Mononuclear cell (primary cell): Measurements from ENCODE around the gene CHPF. TPM values are rescaled to one million over a fixed set of nuclear protein-coding genes. Genes with fewer than 3 reads are reported as not detected.

Experiments
- H3K27me3 ChIP-seq: 2 replicates; pipeline ENCODE4 v1.6.0; 2011; ENCODE audit warnings: low read length, control low read depth; ENCODE audit not compliant: insufficient read depth
- H3K4me1 ChIP-seq: 2 replicates; pipeline ENCODE4 v1.5.1; 2011; ENCODE audit warnings: mild to moderate bottlenecking, low read length, control low read depth; ENCODE audit not compliant: insufficient read depth
- H3K4me3 ChIP-seq: 2 replicates; pipeline ENCODE4 v1.5.1; 2011; ENCODE audit warnings: mild to moderate bottlenecking, low read length, moderate library complexity
- H3K9me3 ChIP-seq: 2 replicates; pipeline ENCODE4 v1.5.1; 2011; ENCODE audit warnings: low read depth, mild to moderate bottlenecking, control low read depth, low read length
- total RNA-seq: library from RNA; depleted of rRNA; stranded (reverse); fragments of >200 nt; gene quantifications from one replicate; pipeline ENCODE4 v1.2.3, GENCODE V29; 2012

The CHPF gene
- total RNA-seq, 1 donor: 2.7 TPM

DNA sequence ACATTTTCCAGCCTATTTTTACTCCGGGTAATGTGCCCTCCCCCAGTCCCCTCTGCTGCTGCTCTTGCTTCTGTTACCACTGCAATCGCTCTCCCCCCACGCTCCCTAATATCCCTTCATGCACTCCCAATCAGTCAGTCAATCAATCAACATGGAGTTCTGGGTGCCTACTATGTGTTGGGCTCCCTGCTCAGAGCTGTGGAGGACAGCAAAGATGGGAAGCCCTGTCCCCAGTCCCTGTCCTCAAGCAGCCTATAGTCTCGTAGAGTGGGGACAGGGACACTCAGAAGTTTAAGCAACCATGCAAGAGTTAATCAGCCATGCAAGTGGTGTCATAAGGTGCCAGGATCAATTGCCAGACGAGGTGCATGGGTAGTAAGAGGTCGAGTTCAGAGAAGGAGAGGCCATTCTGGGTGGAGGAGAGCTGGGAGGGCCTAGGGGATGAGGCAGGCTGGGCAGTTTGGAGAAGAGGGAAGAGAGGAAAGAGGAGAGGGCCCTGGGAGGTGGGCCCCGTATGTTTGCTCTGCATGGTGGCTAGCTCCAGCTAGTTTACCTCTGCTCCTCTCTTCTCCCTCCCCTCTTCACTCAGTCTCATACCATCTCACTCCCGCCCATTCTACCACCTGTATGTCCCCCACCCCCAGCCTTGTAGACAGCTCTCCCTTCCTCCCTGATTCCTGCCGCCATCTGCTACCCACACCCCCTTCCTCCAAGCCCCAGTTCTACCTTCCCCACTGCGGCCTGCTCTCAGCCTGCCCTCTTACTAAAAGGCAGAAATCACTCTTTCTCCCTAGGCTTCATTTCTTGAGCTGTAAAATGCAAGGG lies 25.4 kb downstream of the CHPF start:
- Histone ChIP-seq H3K9me3 (no peaks in the 10 kb centered on the region), H3K4me3 (no peak overlapping the region), H3K4me1 (no peaks in the 10 kb centered on the region), H3K27me3 (peaks cover 36% of the 10 kb centered on the region)

DNA sequence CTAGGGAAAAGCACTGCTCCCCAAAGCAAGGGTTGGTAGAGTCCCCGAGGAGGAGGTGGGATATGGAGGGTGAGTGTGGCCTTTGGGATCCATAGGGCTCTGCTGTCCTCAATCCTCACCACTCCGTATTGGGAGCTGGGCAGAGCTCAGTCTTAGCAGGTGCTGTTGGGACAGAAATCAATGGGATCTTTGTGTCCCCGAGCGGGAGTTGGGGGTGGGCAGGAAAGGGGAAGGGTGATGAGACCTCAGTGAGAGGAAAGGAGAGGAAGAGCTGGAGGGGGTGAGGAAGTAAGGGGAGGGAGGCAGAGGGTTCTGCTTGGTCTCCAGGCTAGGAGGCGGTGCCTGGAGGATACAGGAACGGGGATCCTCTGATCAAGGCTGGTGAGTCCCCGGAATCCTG lies 26.7 kb downstream of the CHPF start:
- no peaks in the 10 kb centered on the region for H3K4me1 ChIP-seq
- H3K4me3 ChIP-seq: no peak overlapping the region
- H3K9me3 ChIP-seq: no peaks in the 10 kb centered on the region
- H3K27me3 ChIP-seq: peaks cover 40% of the 10 kb centered on the region

DNA sequence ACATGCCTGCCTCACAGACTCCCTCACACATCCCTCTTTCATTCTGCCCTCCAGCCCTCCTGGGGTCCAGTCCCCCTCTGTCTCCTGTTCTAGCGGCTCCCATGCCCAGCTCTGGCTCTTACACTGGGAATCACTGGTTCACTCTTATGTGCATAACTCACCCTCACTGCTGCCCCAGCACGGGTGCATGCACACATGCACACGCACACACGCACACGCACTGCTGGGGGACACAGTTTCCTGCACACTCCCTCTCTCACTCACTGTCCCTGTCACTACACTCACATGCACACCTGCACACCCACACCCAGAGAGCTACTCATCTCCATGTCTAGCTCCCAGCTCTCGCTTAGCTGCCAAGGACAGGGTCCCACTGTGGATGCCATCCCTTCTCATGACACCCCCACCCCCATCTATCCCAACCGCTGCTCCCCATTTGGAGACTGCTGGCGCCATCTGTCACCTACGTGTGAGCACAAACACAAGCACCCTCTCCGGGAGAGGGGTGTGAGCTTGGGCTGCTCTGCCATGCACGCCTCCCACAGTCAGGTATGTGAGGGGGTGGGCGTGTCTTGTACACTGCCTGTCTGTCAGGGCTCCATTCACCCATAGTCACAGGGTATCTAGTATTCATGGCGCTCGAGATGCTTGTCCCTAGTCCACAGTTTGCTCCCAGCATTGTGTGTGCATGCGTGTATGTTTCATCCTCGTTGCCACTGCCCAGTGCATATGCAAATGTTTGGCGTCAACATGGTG lies 27.6 kb downstream of the CHPF start:
- Histone ChIP-seq H3K4me3 (no peak overlapping the region), H3K9me3 (no peaks in the 10 kb centered on the region), H3K27me3 (peaks cover 36% of the 10 kb centered on the region), H3K4me1 (no peaks in the 10 kb centered on the region)

DNA sequence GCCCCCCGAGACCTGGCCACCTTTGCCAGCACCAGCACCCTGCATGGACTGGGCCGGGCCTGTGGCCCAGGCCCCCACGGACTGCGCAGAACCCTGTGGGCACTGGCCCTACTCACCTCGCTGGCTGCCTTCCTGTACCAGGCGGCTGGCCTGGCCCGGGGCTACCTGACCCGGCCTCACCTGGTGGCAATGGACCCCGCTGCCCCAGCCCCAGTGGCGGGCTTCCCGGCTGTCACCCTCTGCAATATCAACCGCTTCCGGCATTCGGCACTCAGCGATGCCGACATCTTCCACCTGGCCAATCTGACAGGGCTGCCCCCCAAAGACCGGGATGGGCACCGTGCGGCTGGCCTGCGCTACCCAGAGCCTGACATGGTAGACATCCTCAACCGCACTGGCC lies 28.8 kb downstream of the CHPF start:
- Histone ChIP-seq H3K4me3 (no peak overlapping the region), H3K27me3 (peaks cover 38% of the 10 kb centered on the region), H3K9me3 (no peaks in the 10 kb centered on the region), H3K4me1 (peaks cover 7% of the 10 kb centered on the region)

DNA sequence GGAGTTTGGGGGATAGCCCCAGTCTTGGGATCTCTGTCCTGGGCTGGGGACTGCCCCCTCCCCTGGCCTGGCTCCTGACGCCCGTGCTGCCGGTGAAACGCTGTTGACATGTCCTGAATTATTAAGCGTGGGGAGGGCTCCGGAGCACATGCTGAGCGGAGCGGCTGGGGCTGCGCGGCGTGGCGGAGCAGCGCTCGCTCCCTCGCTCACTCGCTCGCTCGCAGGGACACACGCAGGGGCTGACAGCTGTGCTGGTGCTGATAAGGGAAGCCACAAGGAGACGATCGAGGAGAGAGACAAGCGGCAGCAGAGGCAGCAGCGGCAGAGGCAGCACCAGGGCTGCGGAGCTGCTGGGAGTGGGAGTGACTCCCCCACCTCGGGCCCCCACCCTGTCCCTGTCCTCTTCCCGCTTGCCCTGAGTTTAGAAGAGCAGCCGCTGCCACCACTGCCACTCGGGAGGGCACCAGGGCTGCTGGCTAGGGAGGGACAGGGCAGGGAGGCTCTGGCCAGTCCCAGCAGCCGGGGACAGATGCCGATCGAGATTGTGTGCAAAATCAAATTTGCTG lies 29.3 kb downstream of the CHPF start, which contains the start of gene ASIC4:
TSS of gene ASIC4 (plus strand) at position 287 of the 566 bp plus-strand sequence. CDS start at position 530, 243 bp downstream.
- H3K27me3 ChIP-seq: peaks cover 42% of the 10 kb centered on the region
- H3K4me3 ChIP-seq: no peak within 1 kb of the TSS
- H3K4me1 ChIP-seq: peaks cover 11% of the 10 kb centered on the region
- H3K9me3 ChIP-seq: no peaks in the 10 kb centered on the region

DNA sequence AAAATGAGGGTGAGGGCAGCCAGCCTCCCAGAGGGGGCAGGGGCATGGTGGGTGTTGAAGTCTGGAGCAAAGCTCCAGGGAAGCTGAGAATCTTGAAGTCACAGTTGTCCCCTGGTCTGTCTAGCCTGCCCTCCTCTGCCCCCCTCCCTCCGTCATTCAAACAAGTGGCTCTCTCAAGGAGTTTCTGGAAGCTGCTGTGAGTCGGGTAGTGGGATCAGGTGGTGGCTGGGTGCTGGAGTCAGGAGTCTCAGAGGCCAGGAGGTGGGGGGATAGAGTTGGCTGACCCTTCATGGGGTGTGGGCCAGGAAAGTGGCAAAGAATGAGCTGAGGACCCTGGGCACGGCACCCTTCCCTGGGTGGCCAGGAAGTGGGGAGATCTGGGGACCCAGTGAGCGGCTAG lies 29.8 kb downstream of the CHPF start:
- H3K4me1 ChIP-seq: peaks cover 11% of the 10 kb centered on the region
- no peak overlapping the region for H3K4me3 ChIP-seq
- H3K27me3 ChIP-seq: peaks cover 42% of the 10 kb centered on the region
- no peaks in the 10 kb centered on the region for H3K9me3 ChIP-seq

DNA sequence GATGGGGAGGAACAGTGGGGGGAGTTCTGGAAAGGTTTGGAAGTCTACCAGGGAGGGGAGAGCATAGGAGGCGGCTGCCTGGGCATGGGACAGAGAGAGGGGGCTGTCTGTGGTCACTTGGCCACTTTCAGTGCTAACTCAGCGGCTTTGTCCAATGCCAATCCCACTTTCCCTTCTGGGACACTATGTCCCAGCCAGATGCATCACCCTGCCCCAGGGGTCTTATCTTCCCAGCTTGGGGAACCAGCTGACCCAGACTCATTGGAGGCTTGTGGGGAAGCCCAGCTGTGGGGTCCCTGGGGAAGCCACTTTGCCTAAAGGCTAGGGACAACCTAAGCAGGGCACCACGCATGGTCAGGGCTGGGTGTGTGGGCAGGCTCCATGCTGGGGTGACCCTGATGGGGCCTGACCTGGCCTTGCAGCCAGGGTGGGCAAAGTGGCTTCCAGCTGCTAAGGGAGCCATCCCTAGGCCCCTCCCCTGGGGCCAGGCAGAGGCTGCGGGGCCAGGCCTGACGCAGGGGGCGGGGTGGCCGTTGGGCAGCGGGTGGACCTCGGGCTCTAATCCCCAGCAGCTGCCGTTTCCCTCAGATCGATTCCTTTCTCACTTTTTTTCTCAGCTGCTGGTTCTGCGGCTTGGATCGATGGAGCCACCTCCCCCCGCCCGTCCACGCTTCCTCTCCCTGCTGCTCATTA lies 30.9 kb downstream of the CHPF start:
- Histone ChIP-seq H3K27me3 (peaks cover 42% of the 10 kb centered on the region), H3K4me3 (no peak overlapping the region), H3K9me3 (no peaks in the 10 kb centered on the region), H3K4me1 (peaks cover 11% of the 10 kb centered on the region)

DNA sequence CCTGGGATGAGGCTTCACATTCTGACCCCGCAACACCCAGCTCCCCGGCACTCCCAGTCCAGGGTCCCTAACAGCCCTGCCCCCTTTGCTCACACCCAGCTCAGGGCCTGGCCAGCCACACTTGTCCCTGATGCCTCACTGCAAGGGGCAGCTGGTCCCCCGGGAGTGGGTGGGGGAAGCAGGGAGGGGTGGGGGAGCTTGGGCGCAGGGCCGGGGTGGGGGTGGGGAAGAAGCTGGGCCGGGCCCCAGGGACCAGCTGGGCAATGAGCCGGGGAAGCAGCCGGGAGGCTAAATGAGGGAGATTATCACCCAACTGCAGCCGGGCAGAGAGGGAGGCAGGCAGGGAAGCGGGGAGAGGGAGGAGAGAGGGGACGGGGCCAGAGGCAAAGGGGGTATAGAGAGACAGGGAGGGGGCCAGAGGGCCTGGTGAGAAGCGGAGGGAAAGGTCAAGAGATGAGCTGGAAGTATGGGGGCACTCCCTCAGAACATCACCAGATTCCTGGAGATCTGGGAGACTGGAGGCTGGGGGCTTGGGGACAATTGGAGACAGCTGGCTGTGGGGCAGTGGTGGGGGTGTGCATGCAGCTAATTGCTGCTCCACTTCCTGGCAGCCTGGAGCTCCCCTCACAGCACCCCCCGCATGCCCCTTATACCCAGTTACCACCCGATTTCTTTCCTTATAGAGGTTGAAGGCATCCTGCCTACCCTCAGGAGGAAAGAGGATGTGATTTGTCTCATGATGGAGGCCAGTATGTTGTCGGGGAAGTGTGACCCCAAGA lies 31.9 kb downstream of the CHPF start:
- Histone ChIP-seq H3K4me3 (no peak overlapping the region), H3K4me1 (peaks cover 11% of the 10 kb centered on the region), H3K27me3 (peaks cover 42% of the 10 kb centered on the region), H3K9me3 (no peaks in the 10 kb centered on the region)

DNA sequence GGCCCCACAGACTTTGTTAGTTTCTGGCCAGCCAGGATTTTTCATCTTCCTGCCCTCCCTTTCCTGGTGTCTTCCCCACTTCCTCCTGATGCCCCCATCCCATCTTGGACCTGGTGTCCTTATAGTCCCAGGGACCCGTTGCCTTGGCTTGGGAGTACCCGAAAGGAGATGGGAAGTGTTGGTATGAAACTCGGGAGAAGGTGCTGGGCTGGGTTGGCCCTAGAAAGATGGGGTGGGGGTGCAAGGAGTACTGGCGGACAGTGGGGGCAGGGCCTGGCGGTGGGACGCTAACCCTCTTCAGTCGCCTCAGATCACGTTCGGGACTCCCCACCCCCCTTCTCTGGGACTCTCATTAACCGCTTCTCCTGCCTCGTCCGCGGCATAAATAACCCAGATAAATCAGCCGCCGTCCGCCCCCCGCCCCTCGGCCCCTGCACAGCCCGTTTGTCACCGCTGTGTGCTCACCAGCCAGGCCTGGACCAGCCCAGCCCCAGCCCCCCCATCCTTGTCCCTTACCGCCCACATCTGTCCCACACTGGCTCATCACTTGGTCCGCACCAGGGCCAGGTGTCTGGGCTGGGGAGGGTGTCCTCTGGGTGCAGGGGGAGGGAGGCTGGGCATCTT lies 33.0 kb downstream of the CHPF start:
- Histone ChIP-seq H3K27me3 (peaks cover 42% of the 10 kb centered on the region), H3K4me3 (no peak overlapping the region), H3K9me3 (no peaks in the 10 kb centered on the region), H3K4me1 (peaks cover 11% of the 10 kb centered on the region)

DNA sequence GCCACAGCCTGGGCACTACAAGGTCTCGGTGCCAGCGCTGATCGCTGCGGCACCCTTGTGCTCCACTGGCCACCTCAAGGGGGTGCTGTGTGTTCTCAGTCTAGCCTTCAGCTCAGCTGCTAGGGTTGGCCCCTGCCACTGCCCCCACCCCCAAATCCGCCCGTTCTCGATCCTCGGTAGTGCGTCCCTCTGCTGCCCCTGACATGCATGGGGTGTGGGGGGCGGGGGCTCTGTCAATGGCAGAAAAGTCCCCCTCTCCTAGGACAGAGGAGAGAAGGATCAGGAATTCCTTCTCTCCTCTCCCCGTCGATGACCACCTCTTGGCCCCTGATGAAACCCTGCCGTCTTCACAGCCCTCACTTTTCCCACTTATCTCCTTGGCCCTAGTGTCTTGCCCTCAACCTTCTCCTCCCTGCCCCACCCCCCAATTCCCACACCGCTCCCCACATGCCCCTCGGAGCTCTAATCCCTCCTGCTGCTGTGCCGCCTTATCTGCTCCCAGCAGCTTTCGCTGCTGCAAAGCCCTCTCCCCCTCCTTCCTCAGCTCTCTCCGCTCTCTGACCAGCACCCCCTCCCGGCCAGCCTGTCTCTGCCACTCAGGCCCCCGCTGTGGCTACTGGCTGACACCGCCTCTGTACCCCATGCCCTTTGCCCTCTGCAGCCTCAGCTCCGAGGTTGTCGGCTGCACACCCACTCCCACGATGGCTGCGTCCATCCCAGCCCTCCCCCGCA lies 33.7 kb downstream of the CHPF start:
- Histone ChIP-seq H3K4me3 (no peak overlapping the region), H3K4me1 (peaks cover 11% of the 10 kb centered on the region), H3K27me3 (peaks cover 39% of the 10 kb centered on the region), H3K9me3 (no peaks in the 10 kb centered on the region)

DNA sequence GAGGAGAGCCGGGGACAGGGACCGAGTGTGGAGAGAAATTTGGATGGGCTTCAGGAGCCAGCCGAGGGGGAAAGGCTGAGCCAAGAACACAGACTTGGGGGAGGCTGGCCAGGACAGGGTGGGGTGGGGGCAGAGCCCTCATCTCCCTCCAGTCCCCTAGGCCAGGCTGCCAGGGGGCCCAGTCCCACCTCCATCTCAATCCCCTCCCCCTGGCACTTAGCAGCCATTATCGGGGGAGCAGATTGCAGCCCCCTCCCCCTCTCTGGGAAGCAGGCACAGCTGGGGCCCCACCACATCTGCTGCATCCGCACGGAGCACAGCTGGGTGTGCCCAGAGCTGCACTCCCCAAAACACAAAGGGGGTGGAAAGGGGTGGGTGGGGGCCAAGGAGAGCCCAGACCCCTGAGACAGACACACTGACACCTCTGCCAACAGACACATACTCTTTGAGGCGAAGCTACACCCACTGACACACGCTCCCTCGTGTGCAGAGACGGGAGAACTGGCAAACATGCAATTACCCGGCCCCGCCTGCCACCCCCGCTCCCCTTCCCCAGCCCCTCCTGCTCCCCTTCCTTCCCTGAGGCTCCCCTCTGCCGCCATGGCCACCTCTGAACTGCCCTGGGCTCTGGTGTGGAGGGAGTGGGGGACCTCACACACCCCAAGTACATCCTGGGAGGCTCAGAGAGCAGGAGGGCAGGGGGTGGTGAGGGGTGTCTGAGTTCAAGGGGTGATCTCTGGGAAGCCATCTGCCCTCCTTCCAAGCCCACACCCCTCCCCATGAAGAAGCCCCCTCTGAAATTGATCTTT lies 34.4 kb downstream of the CHPF start:
- peaks cover 36% of the 10 kb centered on the region for H3K27me3 ChIP-seq
- no peaks in the 10 kb centered on the region for H3K9me3 ChIP-seq
- H3K4me3 ChIP-seq: no peak overlapping the region
- H3K4me1 ChIP-seq: peaks cover 11% of the 10 kb centered on the region

DNA sequence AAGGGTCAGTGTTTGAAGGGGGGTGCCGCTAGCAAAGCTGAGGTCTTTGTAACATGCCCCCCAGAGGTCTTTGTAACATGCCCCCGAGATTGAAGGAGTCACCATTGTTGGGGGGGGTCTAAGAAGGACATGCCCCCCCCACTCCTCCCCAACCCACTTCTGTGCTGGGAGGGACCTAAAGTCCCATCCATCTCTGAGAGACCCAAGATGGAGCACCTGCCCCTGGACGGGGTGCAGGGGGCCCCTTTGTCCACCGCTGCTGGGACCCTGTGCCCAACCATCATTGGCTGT lies 35.2 kb downstream of the CHPF start:
- H3K9me3 ChIP-seq: no peaks in the 10 kb centered on the region
- peaks cover 28% of the 10 kb centered on the region for H3K27me3 ChIP-seq
- peaks cover 11% of the 10 kb centered on the region for H3K4me1 ChIP-seq

More for the DNA sequence above, 35.2 kb downstream of the CHPF start:
- no peak overlapping the region for H3K4me3 ChIP-seq
